ENCODE results near the gene TSPEAR. TPM values are rescaled to one million over a fixed set of nuclear protein-coding genes. Genes with fewer than 3 reads are reported as not detected.

The TSPEAR gene
- total and polyA plus RNA-seq, 8 donors = 0.05 to 0.29 (median 0.12) TPM; not detected in 4

DNA sequence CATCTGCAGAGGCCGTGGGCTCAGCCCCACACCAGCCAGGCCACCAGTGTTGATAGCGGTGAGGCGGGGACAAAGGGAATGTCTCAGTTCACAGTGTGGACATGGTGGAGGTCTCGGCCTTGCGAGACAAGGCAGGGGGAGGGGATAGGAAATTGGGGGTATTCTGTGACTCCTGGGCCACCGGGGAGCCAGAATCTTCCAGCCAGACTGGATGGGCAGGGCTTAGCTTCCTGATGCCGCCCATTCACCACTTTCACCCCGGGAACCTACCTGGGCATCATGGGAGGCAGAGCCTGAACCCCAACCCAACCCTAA lies 251.0 kb downstream of the TSPEAR start:
- Histone ChIP-seq H3K36me3 (peaks cover 0 to 9% (median 3%) of the 10 kb centered on the region in 4 donors), H3K4me1 (peaks cover 6 to 26% (median 23%) of the 10 kb centered on the region in 4 donors), H3K4me3 (no peak overlapping the region), H3K9me3 (no peaks in the 10 kb centered on the region), H3K27me3 (no peaks in the 10 kb centered on the region), H3K27ac (no peak overlapping the region)
- no peak for DNase-seq
- TF ChIP-seq CTCF (IDR thresholded peaks at IDR 0.05) = no peak
- TF ChIP-seq POLR2AphosphoS5 (IDR thresholded peaks at IDR 0.05) = no peak
- TF ChIP-seq POLR2A (IDR thresholded peaks at IDR 0.05) = no peak
- TF ChIP-seq EP300 (IDR thresholded peaks at IDR 0.05) = no peak
- WGBS, 5 donors = 89 to 98% (median 92%) methylated on average over 8 of the region's 8 CpGs
- intact Hi-C loops (cut with DNase I; ENCODE audit: low total_unique reads) = no loop called here

- H3K4me3 ChIP-seq = no peak overlapping the region
- no peaks in the 10 kb centered on the region for H3K9me3 ChIP-seq
- H3K36me3 ChIP-seq = peaks cover 0 to 9% (median 3%) of the 10 kb centered on the region in 4 donors
- no peak overlapping the region for H3K27ac ChIP-seq
- H3K4me1 ChIP-seq = peaks cover 6 to 30% (median 24%) of the 10 kb centered on the region in 4 donors
- intact Hi-C loops (cut with DNase I; ENCODE audit: low total_unique reads) = no loop called here
- TF ChIP-seq POLR2A (IDR thresholded peaks at IDR 0.05) (no peak), EP300 (IDR thresholded peaks at IDR 0.05) (no peak), POLR2AphosphoS5 (IDR thresholded peaks at IDR 0.05) (no peak), CTCF (IDR thresholded peaks at IDR 0.05) (no peak)
- no peaks in the 10 kb centered on the region for H3K27me3 ChIP-seq
- WGBS, 5 donors = 72 to 83% (median 82%) methylated on average over 11 to 14 of the region's 14 CpGs
- DNase-seq = no peak
Observed at GRCh38 chr21:44459712-44460440, 251.5 kb downstream of the TSPEAR start.

- 88 to 91% (median 91%) methylated on average over 18 to 19 of the region's 19 CpGs for WGBS, 5 donors
- Histone ChIP-seq H3K9me3 (peaks cover 0 to 3% (median 0%) of the 10 kb centered on the region in 4 donors), H3K27ac (no peak overlapping the region), H3K4me1 (peaks cover 6 to 35% (median 25%) of the 10 kb centered on the region in 4 donors), H3K36me3 (peaks cover 0 to 9% (median 3%) of the 10 kb centered on the region in 4 donors), H3K27me3 (no peaks in the 10 kb centered on the region), H3K4me3 (no peak overlapping the region)
- intact Hi-C loops (cut with DNase I; ENCODE audit: low total_unique reads) = no loop called here
- no peak for DNase-seq
- TF ChIP-seq POLR2AphosphoS5 (IDR thresholded peaks at IDR 0.05) (no peak), CTCF (IDR thresholded peaks at IDR 0.05) (no peak), POLR2A (IDR thresholded peaks at IDR 0.05) (no peak), EP300 (IDR thresholded peaks at IDR 0.05) (no peak)
Observed at GRCh38 chr21:44458971-44459711, 252.2 kb downstream of the TSPEAR start.

DNA sequence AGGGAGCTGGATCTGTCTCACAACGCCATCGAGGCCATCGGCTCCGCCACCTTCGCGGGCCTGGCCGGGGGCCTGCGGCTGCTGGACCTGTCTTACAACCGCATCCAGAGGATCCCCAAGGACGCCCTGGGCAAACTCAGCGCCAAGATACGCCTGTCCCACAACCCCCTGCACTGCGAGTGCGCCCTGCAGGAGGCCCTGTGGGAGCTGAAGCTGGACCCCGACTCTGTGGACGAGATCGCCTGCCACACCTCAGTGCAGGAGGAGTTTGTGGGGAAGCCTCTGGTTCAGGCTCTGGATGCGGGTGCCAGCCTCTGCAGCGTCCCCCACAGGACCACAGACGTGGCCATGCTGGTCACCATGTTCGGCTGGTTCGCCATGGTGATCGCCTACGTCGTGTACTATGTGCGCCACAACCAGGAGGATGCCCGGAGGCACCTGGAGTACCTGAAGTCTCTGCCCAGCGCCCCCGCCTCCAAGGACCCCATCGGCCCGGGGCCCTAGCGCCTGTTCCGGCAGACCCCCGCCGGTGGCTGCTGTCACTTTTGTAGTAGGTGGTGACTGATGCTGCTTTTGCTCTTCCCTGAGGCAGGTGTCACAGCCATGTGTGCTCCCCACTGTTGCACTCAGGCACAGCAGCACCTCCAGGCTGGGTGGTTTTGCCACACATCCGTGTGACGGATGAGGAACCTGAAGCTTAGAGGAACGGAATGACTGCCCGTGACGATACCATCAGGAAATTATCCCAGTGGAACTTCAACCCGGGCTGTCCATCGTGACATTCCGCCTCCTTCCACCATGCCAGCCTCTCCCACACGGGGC lies 254.2 kb downstream of the TSPEAR start:
- no peak for DNase-seq
- 93 to 96% (median 95%) methylated on average over 11 to 44 of the region's 44 CpGs for WGBS, 5 donors
- intact Hi-C loops (cut with DNase I; ENCODE audit: low total_unique reads) = no loop called here

More for the DNA sequence above, 254.2 kb downstream of the TSPEAR start:
- peaks cover 6 to 30% (median 25%) of the 10 kb centered on the region in 4 donors for H3K4me1 ChIP-seq
- no peak overlapping the region for H3K27ac ChIP-seq
- peaks cover 0 to 9% (median 3%) of the 10 kb centered on the region in 4 donors for H3K36me3 ChIP-seq
- TF ChIP-seq POLR2AphosphoS5 (IDR thresholded peaks at IDR 0.05) (no peak), EP300 (IDR thresholded peaks at IDR 0.05) (no peak), CTCF (IDR thresholded peaks at IDR 0.05) (no peak), POLR2A (IDR thresholded peaks at IDR 0.05) (no peak)
- H3K27me3 ChIP-seq = no peaks in the 10 kb centered on the region
- no peak overlapping the region for H3K4me3 ChIP-seq
- peaks cover 0 to 10% (median 8%) of the 10 kb centered on the region in 4 donors for H3K9me3 ChIP-seq
